ENCODE data around the gene UCMA. TPM values are rescaled to one million over a fixed set of nuclear protein-coding genes. Genes with fewer than 3 reads are reported as not detected.

The UCMA gene
- total and polyA plus RNA-seq, 2 of the 4 experiments (the other 2 are of a cell fraction) = not detected

DNA sequence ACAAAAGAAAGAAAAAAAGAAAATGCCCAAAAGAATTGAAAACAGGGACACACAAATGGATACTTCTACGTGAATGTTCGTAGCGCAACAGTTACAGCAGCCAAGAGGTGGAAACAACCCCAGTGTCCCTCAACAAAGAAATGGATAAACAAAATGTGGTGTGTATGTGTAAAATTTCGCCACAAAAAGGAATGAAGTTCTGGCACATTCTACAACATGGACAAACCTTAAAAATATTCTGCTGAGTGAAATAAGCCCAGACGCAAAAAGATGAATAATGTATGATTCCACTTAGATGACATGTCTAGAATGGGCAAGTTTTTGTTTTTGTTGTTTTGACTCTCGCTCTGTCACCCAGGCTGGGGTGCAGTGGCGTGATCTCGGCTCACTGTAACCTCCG is 10.9 kb downstream of the UCMA start:
- Histone ChIP-seq H3K4me1 (ENCODE audit: control insufficient read depth, insufficient read depth, low read length) (no peaks in the 10 kb centered on the region), H4K5ac (ENCODE audit: low read depth, low read length) (no peak overlapping the region), H3K4ac (ENCODE audit: low read depth, low read length) (no peak overlapping the region), H4K91ac (ENCODE audit: insufficient read depth, low read depth, low read length) (no peak overlapping the region), H3K36me3 (ENCODE audit: control insufficient read depth, insufficient read depth, low read length) (no peaks in the 10 kb centered on the region), H3K4me2 (ENCODE audit: low read depth, low read length) (no peak overlapping the region), H2BK120ac (ENCODE audit: low read depth, low read length) (no peak overlapping the region), H3K9ac (ENCODE audit: low read depth, low read length) (no peak overlapping the region), H3K23ac (ENCODE audit: low read depth, low read length) (no peak overlapping the region), H2BK20ac (ENCODE audit: low read depth, low read length) (no peak overlapping the region), H2AK5ac (ENCODE audit: low read depth, low read length) (no peak overlapping the region), H3K79me1 (ENCODE audit: low read depth in 1 of 2, low read length in 2 of 2) (no peaks in the 10 kb centered on the region), H2AFZ (replicated peaks; ENCODE audit: low read length, poor library complexity) (no peak overlapping the region), H3K14ac (replicated peaks; ENCODE audit: low read depth, low read length) (no peak overlapping the region), H3K27me3 (ENCODE audit: control insufficient read depth, insufficient read depth, low read length) (no peaks in the 10 kb centered on the region; the same call in 1 of the 2 replicates), H4K8ac (ENCODE audit: low read depth in 2 of 2, low read length in 2 of 2) (no peak overlapping the region), H3K9me1 (ENCODE audit: insufficient read depth, low read length) (no peaks in the 10 kb centered on the region), H3K56ac (ENCODE audit: extremely low read depth, insufficient read depth, low read length) (no peak overlapping the region), H3K27ac (ENCODE audit: insufficient read depth, low read length) (no peak overlapping the region), H4K20me1 (ENCODE audit: insufficient read depth, low read length) (no peaks in the 10 kb centered on the region), H2BK15ac (ENCODE audit: low read depth, low read length) (no peak overlapping the region), H2BK5ac (ENCODE audit: low read depth, low read length, poor library complexity, severe bottlenecking) (no peak overlapping the region), H2AK9ac (replicated peaks; ENCODE audit: low read depth, low read length, poor library complexity) (no peak overlapping the region), H3K9me3 (ENCODE audit: control insufficient read depth, insufficient read depth, low read length) (no peaks in the 10 kb centered on the region), H3K4me3 (ENCODE audit: insufficient read depth, low read depth, low read length) (no peak overlapping the region), H3K18ac (ENCODE audit: low read depth, low read length) (no peak overlapping the region)
- TF ChIP-seq RCOR1 (IDR thresholded peaks at IDR 0.05; ENCODE audit: insufficient replicate concordance, low read length) = no peak
- TF ChIP-seq FOS (IDR thresholded peaks at IDR 0.05; ENCODE audit: low read depth, low read length) = no peak
- TF ChIP-seq MXI1 (IDR thresholded peaks at IDR 0.05; ENCODE audit: borderline replicate concordance, low read depth, low read length) = no peak
- no peak for TF ChIP-seq CEBPB (IDR thresholded peaks at IDR 0.05; ENCODE audit: low read depth, low read length)
- no peak for TF ChIP-seq RAD21 (IDR thresholded peaks at IDR 0.05; ENCODE audit: low read length)
- TF ChIP-seq RFX5 (IDR thresholded peaks at IDR 0.05; ENCODE audit: low read depth, low read length) = no peak
- TF ChIP-seq, protein P1, sequence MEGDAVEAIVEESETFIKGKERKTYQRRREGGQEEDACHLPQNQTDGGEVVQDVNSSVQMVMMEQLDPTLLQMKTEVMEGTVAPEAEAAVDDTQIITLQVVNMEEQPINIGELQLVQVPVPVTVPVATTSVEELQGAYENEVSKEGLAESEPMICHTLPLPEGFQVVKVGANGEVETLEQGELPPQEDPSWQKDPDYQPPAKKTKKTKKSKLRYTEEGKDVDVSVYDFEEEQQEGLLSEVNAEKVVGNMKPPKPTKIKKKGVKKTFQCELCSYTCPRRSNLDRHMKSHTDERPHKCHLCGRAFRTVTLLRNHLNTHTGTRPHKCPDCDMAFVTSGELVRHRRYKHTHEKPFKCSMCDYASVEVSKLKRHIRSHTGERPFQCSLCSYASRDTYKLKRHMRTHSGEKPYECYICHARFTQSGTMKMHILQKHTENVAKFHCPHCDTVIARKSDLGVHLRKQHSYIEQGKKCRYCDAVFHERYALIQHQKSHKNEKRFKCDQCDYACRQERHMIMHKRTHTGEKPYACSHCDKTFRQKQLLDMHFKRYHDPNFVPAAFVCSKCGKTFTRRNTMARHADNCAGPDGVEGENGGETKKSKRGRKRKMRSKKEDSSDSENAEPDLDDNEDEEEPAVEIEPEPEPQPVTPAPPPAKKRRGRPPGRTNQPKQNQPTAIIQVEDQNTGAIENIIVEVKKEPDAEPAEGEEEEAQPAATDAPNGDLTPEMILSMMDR (conservative IDR thresholded peaks at IDR 0.05; ENCODE audit: low read depth, low read length) = no peak
- TF ChIP-seq MAZ (IDR thresholded peaks at IDR 0.05; ENCODE audit: borderline replicate concordance, low read depth, low read length) = no peak
- no peak for TF ChIP-seq BHLHE40 (IDR thresholded peaks at IDR 0.05; ENCODE audit: low read depth, low read length)
- TF ChIP-seq, protein P2, sequence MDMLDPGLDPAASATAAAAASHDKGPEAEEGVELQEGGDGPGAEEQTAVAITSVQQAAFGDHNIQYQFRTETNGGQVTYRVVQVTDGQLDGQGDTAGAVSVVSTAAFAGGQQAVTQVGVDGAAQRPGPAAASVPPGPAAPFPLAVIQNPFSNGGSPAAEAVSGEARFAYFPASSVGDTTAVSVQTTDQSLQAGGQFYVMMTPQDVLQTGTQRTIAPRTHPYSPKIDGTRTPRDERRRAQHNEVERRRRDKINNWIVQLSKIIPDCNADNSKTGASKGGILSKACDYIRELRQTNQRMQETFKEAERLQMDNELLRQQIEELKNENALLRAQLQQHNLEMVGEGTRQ (IDR thresholded peaks at IDR 0.05; ENCODE audit: low read depth, low read length) = no peak
- no peak for TF ChIP-seq NFE2L2 (IDR thresholded peaks at IDR 0.05; ENCODE audit: low read depth, low read length)
- TF ChIP-seq, protein P3, sequence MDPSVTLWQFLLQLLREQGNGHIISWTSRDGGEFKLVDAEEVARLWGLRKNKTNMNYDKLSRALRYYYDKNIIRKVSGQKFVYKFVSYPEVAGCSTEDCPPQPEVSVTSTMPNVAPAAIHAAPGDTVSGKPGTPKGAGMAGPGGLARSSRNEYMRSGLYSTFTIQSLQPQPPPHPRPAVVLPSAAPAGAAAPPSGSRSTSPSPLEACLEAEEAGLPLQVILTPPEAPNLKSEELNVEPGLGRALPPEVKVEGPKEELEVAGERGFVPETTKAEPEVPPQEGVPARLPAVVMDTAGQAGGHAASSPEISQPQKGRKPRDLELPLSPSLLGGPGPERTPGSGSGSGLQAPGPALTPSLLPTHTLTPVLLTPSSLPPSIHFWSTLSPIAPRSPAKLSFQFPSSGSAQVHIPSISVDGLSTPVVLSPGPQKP (IDR thresholded peaks at IDR 0.05; ENCODE audit: borderline replicate concordance, low read depth, low read length) = no peak
- no peak for TF ChIP-seq MAFK (IDR thresholded peaks at IDR 0.05; ENCODE audit: low read depth, low read length)
- TF ChIP-seq CHD1 (IDR thresholded peaks at IDR 0.05; ENCODE audit: low read depth, low read length) = no peak
- no peak for TF ChIP-seq POLR2A (IDR thresholded peaks at IDR 0.05; ENCODE audit: low read depth, low read length)
- no peak for TF ChIP-seq SMC3 (IDR thresholded peaks at IDR 0.05; ENCODE audit: low read depth, low read length)
- intact Hi-C loops (cut with micrococcal nuclease) = no loop called here
- in situ Hi-C loops (cut with MboI; ENCODE audit: low sequenced_read_pairs) = no loop called here
- POLR2A ChIA-PET (ENCODE audit: unreplicated experiment) = no interaction called here
- BruUV-seq (replicated peaks) = no TSS peak
- CTCF ChIA-PET = no interaction called here
- dilution Hi-C loops (cut with HindIII; ENCODE audit: low sequenced_read_pairs, unreplicated experiment) = no loop called here
- no CpG with 5 or more reads among the region's 9 CpGs for WGBS, 2 experiments (ENCODE audit: extremely low coverage in 2 of 2, insufficient read length in 1 of 2)
- DNase-seq = no peak
- no peak for ATAC-seq (ENCODE audit: low read depth)
